GM11168 (cell line): ENCODE results near the gene C1orf116.

ENCODE experiments used
- in situ Hi-C: fragments of 300-500 bp; cut with MboI; formaldehyde crosslinking; loops from one replicate; pipeline ENCODE4 v1.12.0; 2022; ENCODE audit warnings: low sequenced_read_pairs; ENCODE audit not compliant: unreplicated experiment

The C1orf116 gene

DNA sequence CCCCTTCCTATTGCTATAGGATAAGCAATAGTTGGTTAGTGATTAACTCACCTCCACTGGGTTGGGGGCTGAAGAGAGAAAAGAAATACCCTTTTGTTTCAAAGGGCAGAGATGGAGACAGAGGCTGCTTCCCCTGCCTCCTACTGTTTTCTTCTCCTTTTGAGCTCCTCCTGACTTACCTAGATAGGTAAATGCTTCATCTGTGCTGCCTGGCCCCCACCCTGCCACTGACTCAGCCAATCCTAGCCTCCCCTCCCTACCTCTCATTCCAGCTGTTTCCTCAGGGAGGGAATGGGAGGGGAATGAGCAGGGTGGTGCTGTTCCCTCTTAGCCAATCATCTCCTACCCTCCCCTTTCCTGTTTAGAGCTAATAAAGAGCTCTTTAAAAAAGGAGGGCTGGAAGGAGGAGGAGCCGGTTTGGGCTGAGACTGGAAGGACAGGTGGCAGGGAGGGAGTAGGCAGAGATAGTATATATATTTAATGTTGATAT lies at the start of gene C1orf116:
Gene C1orf116 (minus strand): TSS at position 229 of the 490 bp plus-strand sequence. CDS start 5,158 bp downstream, outside the sequence.
- in situ Hi-C loops, result no loop called here

DNA sequence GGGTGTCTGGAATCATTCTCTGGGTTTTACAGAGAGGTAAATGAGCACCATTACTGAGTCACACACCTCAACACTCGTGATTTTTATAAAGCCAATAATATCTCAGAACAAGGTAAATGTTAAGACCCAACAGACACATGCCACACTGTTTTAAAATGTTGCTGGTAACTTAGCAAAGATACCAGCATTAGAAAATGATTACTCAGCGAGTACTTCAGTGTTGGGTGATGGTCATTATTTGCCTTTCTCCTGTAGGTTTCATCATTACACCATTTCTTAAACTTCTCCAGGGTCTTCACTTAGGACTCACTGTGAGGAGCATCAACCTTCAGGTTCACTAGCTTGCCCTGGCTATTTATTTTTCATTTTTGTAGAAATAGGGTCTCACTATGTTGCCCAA lies 49.2 kb upstream of the C1orf116 start:
- in situ Hi-C loops, result no loop called here

DNA sequence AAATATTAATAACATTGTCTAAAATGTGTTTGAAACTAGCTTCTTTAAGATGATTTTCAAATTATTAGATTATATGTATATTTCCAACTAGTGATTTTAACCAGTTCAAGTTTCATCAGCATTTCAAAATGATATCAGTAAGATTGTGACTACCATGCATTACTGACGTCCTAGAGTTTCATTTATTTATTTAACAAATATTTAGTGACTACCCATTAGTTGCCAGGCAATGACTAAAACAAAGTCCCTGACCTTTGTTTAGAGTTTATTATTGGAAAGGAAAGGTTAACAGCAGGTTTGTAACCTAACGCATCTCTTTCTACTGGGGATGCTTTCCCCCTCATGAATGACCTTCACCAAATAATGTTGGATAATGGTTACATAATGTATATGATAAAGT lies 48.5 kb upstream of the C1orf116 start:
- in situ Hi-C loops, result no loop called here

DNA sequence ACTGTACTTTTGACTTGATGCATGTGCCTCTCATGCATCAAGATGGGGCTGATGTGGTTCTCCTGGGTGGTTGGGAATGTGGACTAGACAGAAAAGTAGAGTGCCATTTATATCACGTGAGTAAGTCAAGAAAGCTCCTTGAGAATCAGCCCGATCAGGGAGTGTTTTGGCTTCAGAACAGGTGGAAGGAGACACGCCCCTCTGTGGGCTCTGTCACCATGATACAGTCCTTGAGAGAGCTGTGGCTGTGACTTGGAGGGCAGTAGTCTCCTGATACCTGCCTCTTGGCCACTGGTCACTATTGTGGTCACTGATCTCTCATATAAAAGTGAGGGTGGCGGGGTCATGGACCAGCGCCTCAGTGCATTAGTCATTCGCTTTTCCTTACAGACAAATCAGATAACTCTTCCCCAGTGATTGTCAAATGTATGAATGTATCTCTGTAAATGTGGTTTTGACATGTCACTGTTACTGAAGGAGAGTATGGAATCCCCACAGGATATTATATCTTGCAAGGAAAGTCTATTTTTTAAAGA lies 47.2 kb upstream of the C1orf116 start:
- in situ Hi-C loops, result no loop called here

DNA sequence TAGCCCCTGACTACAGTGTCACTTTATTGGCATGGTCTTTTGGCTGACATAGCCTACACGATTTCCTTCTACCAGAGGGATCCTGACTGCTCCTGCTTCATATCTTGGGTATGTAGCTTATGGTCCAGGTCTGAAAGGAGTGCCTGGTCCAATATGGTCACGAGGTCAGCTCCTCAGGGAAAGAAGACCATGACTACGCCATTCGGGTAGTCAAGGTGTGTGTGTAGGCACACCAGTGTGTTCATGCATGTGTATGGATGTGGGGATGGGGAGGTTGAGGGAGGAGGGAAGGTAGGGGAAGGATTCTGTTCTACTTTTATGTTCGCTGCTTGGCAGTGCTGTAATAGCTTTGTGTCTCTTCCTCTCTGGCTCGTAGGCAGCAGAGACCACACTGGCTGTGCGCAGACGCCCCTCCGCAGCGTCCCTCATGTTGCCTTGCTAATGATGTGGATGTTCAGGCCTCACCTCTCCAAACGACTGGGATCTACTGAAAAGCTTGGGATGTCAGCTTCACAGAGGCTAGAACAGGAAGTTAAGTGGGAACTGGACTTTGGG lies 46.1 kb upstream of the C1orf116 start:
- in situ Hi-C loops, result no loop called here

DNA sequence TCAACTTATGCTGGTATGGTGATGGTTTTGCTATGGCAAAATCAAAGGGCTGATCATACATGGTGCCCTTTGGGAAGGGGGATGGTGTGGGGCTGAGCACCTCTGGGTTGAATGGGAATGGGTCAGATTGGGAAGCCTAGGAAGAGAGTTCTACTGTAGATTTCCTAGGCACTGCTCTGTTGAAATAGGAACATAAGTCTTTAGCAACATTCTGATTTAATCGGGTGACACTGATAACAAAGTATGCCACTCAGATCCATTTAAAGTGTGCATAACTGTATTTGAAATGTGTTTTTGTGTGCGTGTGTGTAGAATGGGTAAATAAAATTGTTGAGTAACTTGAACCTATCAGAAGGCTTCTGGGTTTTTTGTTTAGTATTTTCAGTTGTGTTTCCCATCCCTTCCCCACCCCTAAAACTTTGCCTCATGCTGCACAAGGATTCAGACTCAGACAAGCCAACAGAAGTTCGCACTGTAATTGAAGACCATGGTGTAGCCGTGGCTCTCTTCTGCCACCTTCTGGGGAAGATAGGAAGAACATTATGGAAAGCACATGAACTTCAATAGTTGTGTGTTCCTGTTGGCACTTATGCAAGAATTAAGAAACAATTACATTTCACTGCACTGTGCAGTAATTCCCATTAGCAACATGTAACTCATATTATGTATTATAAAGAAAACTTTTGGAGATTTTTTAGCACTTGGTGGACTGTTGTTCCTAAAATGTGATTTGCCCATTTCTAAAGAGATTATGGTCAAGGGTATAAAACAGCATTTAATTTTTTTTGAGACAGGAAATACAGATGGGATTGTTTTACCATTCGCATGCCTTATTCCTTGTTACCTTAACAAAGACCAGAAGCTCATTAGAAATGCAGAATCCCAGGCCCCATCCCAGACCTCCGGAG lies 45.2 kb upstream of the C1orf116 start:
- in situ Hi-C loops, result no loop called here

DNA sequence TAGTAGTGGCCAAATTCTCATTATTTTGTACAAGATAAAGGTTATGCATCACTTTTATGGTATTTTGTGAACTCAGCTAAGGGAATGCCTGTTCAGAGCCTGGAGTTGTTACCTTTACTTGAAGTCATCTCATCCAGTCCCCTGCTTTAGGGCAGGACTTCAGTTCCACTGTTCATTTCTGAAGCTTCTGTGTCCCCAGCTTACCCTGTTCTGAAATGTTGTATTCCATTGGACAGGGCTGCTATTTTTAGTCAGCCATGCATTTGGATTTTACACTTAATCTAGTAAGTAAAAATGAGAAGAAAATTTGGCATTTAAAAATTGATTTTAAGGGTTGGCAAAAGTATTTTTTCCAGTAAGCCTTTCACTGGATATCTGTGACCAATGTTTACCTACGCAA lies 44.5 kb upstream of the C1orf116 start:
- in situ Hi-C loops, result no loop called here

DNA sequence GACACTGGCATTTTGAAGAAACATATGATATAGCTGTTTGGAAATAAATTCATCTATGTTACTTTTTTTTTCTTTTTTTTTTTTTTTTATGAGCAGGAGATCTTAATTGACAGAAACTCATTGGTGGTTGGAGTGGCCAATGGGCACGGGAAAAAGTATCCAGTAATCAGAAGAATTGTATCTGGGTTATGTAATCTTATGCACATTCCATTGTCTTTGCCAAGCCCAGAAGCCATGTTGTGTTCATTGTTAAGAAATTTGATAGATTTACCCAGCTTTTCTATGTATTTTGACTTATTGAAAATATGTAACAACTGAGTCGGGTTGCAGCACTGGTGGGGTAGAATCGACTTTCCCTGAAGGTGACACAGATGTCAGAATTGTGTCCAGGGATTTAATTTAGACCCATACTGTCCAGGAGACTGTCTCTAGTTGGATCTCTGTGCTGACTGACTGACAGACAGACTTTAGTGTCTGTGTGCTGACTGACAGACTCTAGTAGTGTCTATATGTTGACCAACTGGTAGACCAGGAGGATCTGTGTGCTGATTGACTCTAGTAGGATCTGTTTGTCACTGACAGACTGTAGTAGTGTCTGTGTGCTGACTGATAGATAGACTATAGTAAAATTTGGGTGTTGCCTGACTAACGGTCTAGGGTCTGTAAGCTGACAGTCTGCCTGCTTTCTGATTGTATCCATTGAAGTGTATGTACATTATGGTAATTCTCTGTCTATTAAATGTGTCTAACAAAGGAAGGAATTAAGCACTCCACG lies 43.8 kb upstream of the C1orf116 start:
- in situ Hi-C loops, result no loop called here

DNA sequence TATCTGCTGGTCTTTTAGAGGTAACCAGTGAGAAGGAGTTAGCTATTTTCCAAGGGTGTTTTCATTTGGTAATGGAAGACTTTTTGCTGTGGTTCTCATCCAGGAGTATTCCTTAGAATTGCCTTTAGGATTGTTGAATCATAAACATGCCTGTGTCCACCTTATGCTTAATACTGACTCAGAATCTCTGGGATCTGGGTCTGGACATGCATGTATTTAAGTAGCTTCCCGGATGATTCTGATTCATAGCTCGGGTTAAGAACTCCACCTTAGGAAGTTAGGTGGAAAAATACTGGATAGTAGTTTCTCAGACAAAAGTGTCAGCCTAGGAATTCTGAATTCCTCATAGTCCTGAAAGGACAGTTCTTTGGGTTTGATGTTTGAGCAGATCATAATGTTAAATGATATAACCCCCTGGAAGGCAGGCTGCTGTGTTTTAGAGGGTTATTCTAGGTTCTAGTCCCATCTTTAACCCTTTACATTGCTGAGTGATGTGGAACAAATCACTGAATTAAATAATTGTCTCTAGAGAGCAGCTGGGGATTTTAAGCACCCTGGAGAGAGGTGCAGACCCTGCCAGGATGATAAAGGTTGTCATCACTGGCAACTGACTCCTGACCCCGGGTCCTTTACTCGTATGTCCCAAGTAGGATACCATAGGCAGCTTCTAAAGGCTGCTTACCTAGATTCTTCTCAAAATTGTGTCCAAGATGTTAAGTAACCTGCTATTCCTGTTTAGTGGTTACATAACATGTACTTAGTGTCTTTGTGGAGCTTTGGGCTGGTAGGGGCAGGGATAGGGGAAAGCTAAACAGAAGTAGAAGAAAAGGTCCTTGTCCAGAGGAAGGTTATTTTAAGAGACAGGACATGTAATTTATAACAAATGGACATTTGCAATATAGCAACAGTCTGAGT lies 41.6 kb upstream of the C1orf116 start:
- in situ Hi-C loops, result no loop called here

DNA sequence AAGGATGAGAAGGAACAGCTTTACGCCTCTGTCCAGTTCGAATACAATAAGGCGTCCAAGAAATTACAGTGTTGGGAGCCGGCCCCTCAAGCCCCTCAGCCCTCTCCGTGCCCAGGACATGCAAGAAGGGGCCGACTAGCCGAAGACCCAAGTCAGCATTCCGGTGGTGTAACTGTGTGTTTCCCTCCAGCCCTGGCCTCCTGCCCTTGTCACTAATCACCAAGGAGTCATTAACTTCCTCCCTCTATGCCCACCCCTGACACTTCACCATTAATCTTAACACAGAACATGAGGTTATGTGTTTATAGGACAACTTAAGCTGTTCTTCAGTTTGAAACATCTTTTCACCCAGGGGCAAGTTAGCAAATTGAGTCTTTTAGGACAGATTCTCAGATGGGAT lies 39.7 kb upstream of the C1orf116 start:
- in situ Hi-C loops, result no loop called here

DNA sequence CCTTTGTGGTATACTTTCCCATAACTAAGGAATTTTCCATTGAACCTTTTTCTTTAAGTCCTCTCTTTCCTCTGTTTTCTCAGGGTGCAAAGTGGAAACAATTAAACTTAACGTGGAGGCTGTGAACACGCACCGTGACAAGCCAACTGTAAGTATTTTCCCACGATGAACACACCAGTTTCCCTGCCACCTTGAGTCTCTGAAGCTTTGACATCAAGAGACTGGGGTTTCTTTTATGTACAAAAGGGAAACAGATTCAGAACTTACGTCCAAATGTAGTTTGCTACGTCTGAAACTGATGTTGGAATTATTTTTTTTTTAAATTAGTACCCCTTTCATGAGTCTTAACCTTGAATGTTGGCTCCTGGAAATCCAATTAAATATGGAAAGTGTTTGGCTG lies 38.9 kb upstream of the C1orf116 start:
- in situ Hi-C loops, result no loop called here

DNA sequence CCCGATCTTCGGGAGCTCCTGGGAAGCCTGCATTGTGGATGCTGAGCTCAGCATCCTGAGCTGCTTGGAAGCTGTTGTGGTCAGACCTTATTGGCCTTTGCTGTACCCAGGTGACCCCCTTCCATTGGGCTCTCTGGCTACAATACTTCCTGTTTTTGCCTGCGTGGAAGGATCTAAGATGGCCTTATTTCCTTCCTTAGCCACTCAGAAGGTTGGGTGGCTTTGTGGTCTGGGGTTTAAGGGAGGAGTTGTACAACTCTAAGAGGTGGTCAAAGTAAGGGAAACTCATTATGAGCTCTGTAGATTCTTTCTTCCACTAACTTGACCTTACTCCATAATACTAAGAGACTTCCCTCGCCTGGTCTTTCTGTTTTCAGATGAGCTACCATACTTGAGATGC lies 38.3 kb upstream of the C1orf116 start:
- in situ Hi-C loops, result no loop called here

DNA sequence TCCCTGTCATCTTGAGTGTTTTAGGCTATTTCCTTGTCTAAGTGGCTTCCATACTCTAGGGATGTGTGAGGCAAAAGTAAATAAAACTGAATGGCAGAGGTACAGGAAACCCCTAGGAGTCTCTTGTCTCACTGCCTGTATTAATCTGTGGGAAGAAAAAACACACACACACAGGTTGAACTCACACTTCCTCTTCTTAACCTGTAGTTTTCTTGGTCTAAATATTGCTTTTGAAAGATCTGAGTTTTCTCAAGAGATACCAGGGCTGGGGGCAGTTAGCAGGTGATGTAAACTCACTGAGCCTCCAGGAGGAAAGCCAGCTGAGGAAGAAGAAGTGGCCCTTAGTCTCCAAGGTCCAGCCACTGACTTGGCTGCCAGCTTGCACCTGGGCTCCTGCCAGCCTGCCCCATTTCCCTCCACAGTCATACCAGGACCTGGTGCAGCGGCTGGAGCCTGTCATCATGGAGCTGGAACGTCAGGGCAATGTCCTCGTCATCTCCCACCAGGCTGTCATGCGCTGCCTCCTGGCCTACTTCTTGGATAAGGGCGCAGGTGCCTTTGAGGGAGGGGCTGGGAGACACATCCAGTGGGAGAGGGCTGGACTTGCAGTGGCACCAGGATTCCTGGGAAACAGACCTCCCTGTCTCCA lies 37.4 kb upstream of the C1orf116 start:
- in situ Hi-C loops, result no loop called here

DNA sequence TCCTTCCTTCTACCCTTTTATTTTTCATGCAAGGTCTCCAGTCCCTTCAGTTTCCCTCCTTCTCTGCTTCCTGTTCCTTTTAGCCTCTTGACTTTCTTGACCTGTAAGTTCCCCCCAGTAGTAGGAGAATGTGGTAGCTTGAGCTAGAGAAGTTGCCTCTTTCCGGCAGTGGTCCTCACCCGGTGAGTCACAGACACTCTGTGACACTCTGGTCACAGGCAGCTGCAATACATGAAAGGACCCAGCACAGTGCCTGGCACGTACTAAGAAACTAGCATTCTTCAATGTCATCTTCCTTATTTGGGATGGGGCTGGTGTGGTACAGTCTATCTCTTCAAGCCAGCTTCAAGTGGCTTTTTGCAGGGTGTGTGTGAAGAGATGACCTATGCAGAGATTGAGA lies 36.5 kb upstream of the C1orf116 start:
- in situ Hi-C loops, result no loop called here

DNA sequence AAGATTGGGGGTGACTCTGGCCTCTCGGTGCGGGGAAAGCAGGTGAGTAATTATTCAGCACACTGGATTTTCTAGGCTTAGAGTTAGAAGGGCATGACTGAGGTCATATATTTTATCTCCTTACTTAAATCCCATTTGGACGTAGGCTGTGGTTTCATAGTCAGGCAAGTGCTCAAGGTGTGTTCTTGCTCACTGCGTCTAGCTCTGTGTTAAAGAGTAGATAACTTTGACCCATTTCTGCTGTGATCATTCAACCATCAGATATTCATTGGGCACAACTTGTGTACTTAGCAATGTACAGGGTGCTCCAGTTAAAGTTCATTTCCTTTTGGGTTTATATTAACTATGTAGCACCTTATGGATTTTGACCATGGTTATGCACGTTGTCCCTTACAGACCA lies 35.1 kb upstream of the C1orf116 start:
- in situ Hi-C loops, result no loop called here

DNA sequence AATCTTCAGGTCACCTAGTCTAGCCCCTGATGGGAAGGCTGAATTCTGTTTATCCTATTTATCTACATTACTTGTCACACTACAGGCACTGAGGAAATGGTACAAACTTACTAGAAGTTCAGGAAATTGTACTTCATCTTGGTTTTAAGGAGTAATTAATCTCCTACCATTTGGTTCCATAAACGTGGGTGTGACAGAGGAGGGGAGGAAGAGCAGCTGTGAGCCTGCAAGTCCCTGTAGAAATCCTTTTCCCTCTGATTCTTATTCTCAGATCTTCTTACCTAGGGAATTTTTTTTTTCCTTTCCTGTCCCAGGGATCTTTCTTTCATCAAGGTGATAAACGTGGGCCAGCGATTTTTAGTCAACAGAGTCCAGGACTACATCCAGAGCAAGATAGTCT lies 34.6 kb upstream of the C1orf116 start:
- in situ Hi-C loops, result no loop called here

DNA sequence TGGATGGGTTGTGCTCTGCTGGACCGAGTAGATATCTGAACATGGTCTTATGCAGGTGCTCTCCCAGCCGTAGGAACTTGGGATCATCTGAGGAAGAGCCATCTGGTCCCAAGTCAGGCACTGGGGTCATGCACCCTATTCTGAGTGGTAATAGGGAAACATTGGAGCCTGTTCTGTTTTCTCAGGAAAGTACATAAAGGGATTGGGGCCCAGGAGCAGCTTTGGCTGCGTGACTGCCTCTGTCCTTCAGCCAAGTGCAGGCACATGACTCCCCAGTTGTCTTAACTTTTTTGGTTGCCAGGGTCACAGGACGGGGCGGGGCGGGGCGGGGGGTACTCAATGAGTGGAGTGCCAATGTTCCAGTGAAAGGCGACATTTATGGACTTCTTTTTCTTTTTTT lies 32.0 kb upstream of the C1orf116 start:
- in situ Hi-C loops, result no loop called here

DNA sequence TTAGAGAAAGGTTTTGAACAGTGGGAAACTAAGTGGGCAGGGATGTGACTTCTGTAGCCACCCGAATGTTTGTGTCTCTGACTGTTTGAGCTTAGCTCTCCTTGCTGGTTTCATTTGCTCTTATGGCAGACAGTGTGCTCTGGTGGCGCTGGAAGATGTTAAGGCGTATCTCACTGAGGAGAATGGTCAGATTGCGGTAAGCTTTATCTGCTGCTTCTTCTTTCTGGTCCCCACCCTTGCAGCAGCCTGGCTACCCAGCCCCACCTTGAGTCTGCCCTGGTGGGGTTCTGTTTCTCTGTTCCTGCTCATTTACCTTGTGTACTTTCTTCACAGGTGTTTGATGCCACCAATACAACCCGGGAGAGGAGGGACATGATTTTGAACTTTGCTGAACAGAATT lies 30.5 kb upstream of the C1orf116 start:
- in situ Hi-C loops, result no loop called here

DNA sequence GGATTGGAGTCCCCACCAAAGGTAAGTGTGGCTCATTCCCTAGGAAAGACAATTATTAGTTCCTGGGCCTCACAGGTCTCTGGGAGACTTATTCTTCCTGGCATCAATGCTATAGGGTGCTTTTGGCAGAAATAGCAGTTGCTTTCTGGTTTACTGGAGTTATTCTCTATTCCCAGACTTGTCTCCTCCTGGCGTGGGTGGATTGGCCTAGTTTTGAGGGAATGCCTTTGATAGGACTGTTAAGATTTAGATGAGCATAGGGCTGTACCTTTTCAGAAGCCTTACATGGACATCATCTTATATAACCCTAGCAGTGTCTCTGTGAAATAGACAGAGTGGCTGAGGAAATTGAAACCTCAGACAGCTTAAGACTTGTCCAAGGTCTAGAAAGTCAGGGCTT lies 29.5 kb upstream of the C1orf116 start:
- in situ Hi-C loops, result no loop called here
